Peyer's patch (tissue), 4 donors: ENCODE data around the gene SERHL2.

ENCODE experiments used
- CTCF ChIP-seq, 6 experiments: fragments of 450-650 bp in 4 of 6; fragments of 200-600 bp in 2 of 6; sonication (generic) in 1 of 6; IDR thresholded peaks; one replicate each; pipeline ENCODE4 v1.5.1; 2017 to 2019; ENCODE audit warnings: antibody characterized with exemption in 6 of 6, mild to moderate bottlenecking in 3 of 6, moderate library complexity in 1 of 6
- POLR2A ChIP-seq, 2 donors: fragments of 450-650 bp; IDR thresholded peaks; one replicate each; pipeline ENCODE4 v1.5.1; 2017; ENCODE audit warnings: antibody characterized with exemption in 2 of 2, mild to moderate bottlenecking in 2 of 2, moderate library complexity in 2 of 2

- no peak for TF ChIP-seq CTCF (IDR thresholded peaks at IDR 0.05)
- no peak for TF ChIP-seq POLR2A (IDR thresholded peaks at IDR 0.05)
These were observed 60.1 kb downstream of the SERHL2 start for GRCh38 chr22:42613872-42614301.
